GM21529 (cell line): ENCODE measurements around the gene SMARCC1.

Experiments
- ATAC-seq: cut with Tn5 transposase; IDR thresholded peaks from one replicate; pipeline ENCODE4 v1.9.1; 2021; ENCODE audit not compliant: unreplicated experiment

SMARCC1 gene

GRCh38 chr3:47636921-47637320, 144.8 kb downstream of the SMARCC1 start:
- ATAC-seq, result no peak

GRCh38 chr3:47636225-47636624, 145.5 kb downstream of the SMARCC1 start:
- ATAC-seq, result no peak

- no peak for ATAC-seq
Measured at GRCh38 chr3:47635536-47635935, 146.2 kb downstream of the SMARCC1 start.

GRCh38 chr3:47634996-47635395, 146.7 kb downstream of the SMARCC1 start:
- ATAC-seq, result no peak

GRCh38 chr3:47630810-47631209, 150.9 kb downstream of the SMARCC1 start:
- no peak for ATAC-seq

GRCh38 chr3:47629770-47630169, 151.9 kb downstream of the SMARCC1 start:
- ATAC-seq, result no peak

GRCh38 chr3:47628426-47628825, 153.3 kb downstream of the SMARCC1 start:
- ATAC-seq, result no peak

GRCh38 chr3:47622671-47623461, 158.8 kb downstream of the SMARCC1 start:
- no peak for ATAC-seq

GRCh38 chr3:47617086-47618010, 164.3 kb downstream of the SMARCC1 start:
- ATAC-seq, result no peak

GRCh38 chr3:47614788-47615187, 166.9 kb downstream of the SMARCC1 start:
- ATAC-seq, result no peak

GRCh38 chr3:47613722-47614121, 168.0 kb downstream of the SMARCC1 start:
- no peak for ATAC-seq

- no peak for ATAC-seq
Measured at GRCh38 chr3:47612879-47613278, 168.8 kb downstream of the SMARCC1 start.

- no peak for ATAC-seq
Measured at GRCh38 chr3:47612178-47612577, 169.5 kb downstream of the SMARCC1 start.

GRCh38 chr3:47611576-47611975, 170.1 kb downstream of the SMARCC1 start:
- ATAC-seq, result no peak

- ATAC-seq, result no peak
Measured at GRCh38 chr3:47610583-47610982, 171.1 kb downstream of the SMARCC1 start.

- ATAC-seq, result no peak
Measured at GRCh38 chr3:47607335-47607734, 174.4 kb downstream of the SMARCC1 start.

GRCh38 chr3:47606165-47606564, 175.5 kb downstream of the SMARCC1 start:
- no peak for ATAC-seq

- ATAC-seq, result no peak
Measured at GRCh38 chr3:47605652-47606051, 176.0 kb downstream of the SMARCC1 start.

- no peak for ATAC-seq
Measured at GRCh38 chr3:47604145-47604544, 177.5 kb downstream of the SMARCC1 start.

- ATAC-seq, result no peak
Measured at GRCh38 chr3:47603332-47603731, 178.4 kb downstream of the SMARCC1 start.

GRCh38 chr3:47601281-47601680, 180.4 kb downstream of the SMARCC1 start:
- ATAC-seq, result no peak

- ATAC-seq, result no peak
Measured at GRCh38 chr3:47594792-47595191, 186.9 kb downstream of the SMARCC1 start.
